ENCODE measurements around the gene B4GALNT4.

The B4GALNT4 gene

GRCh38 chr11:350723-351255, 18.5 kb upstream of the B4GALNT4 start:
- H3K4me3 ChIP-seq (ENCODE audit: low read depth, low read length): no peak overlapping the region
- in situ Hi-C loops (cut with HindIII; ENCODE audit: low sequenced_read_pairs): no loop called here
- TF ChIP-seq, protein P1, sequence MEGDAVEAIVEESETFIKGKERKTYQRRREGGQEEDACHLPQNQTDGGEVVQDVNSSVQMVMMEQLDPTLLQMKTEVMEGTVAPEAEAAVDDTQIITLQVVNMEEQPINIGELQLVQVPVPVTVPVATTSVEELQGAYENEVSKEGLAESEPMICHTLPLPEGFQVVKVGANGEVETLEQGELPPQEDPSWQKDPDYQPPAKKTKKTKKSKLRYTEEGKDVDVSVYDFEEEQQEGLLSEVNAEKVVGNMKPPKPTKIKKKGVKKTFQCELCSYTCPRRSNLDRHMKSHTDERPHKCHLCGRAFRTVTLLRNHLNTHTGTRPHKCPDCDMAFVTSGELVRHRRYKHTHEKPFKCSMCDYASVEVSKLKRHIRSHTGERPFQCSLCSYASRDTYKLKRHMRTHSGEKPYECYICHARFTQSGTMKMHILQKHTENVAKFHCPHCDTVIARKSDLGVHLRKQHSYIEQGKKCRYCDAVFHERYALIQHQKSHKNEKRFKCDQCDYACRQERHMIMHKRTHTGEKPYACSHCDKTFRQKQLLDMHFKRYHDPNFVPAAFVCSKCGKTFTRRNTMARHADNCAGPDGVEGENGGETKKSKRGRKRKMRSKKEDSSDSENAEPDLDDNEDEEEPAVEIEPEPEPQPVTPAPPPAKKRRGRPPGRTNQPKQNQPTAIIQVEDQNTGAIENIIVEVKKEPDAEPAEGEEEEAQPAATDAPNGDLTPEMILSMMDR (IDR thresholded peaks at IDR 0.05; ENCODE audit: low read depth, low read length, missing control alignments): no peak
- no peak for DNase-seq (ENCODE audit: low read depth)

DNA sequence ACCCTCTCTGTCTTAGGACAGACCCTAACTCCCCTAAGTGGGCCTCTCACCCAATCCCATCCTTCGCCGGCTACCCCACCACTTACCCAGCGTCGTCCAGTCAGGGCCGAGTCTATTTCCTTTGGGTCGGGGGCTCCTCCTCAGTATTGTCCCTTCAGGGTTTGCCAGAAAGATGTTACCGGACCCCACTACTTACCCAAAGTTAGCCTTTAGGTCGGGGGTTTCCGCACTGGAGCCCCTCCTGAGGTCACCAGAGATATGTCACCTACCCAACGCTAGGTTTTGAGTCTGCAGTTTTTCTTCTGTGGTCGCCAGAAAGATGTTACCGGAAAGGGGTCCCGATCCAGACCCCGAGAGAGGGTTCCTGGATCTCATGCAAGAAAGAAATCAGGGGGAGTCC, 17.9 kb upstream of the B4GALNT4 start:
- H3K4me3 ChIP-seq (ENCODE audit: low read depth, low read length): no peak overlapping the region
- DNase-seq (ENCODE audit: low read depth): no peak
- TF ChIP-seq, protein P1 (IDR thresholded peaks at IDR 0.05; ENCODE audit: low read depth, low read length, missing control alignments): no peak
- in situ Hi-C loops (cut with HindIII; ENCODE audit: low sequenced_read_pairs): no loop called here

GRCh38 chr11:352456-353031, 16.8 kb upstream of the B4GALNT4 start:
- no peak for DNase-seq (ENCODE audit: low read depth)
- in situ Hi-C loops (cut with HindIII; ENCODE audit: low sequenced_read_pairs): no loop called here
- no peak overlapping the region for H3K4me3 ChIP-seq (ENCODE audit: low read depth, low read length)
- TF ChIP-seq, protein P1 (IDR thresholded peaks at IDR 0.05; ENCODE audit: low read depth, low read length, missing control alignments): no peak

DNA sequence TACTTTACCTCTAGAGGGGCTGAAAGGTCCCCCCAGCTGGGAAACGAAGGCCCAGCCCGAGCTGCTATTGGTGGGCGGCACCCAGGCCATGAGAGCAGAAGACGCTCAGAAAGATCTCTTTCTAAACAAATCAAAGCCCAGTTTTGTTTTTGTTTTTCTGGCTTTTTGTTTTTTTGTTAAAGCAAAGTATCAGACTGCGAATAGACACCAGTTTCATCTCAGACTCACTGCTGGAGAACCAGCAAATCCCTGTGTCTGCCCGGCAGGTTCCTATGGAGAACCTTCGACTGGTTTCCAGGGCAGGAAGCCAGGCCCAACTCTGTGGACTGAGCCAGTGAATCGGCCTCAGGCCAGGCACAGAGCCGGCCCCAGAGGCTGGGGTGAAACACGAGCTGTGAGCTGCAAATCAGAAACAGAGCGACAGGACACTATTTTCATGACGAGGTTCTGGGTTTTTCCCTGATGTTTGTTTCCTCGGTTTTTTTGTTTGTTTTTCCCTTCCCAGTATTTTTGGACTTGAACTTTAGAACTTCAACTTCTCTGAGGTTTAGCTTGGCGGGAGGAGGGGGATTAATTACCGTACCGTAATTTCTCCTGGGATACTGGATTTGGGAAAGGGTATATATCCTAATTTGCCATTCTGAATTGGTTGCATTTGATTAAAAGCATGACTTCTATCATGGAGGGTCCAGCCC, 16.0 kb upstream of the B4GALNT4 start:
- DNase-seq (ENCODE audit: low read depth): peak; percentile 74
- in situ Hi-C loops (cut with HindIII; ENCODE audit: low sequenced_read_pairs): no loop called here
- TF ChIP-seq, protein P1 (IDR thresholded peaks at IDR 0.05; ENCODE audit: low read depth, low read length, missing control alignments): no peak
- no peak overlapping the region for H3K4me3 ChIP-seq (ENCODE audit: low read depth, low read length)

GRCh38 chr11:355581-356458, 13.5 kb upstream of the B4GALNT4 start:
- TF ChIP-seq, protein P1 (IDR thresholded peaks at IDR 0.05; ENCODE audit: low read depth, low read length, missing control alignments): no peak
- peak overlapping the region; percentile 5 for H3K4me3 ChIP-seq (ENCODE audit: low read depth, low read length)
- in situ Hi-C loops (cut with HindIII; ENCODE audit: low sequenced_read_pairs): no loop called here
- peak; percentile 89 for DNase-seq (ENCODE audit: low read depth)

GRCh38 chr11:356610-357009, 12.7 kb upstream of the B4GALNT4 start:
- in situ Hi-C loops (cut with HindIII; ENCODE audit: low sequenced_read_pairs): no loop called here
- no peak overlapping the region for H3K4me3 ChIP-seq (ENCODE audit: low read depth, low read length)
- TF ChIP-seq, protein P1 (IDR thresholded peaks at IDR 0.05; ENCODE audit: low read depth, low read length, missing control alignments): no peak
- DNase-seq (ENCODE audit: low read depth): no peak
